ENCODE data around the gene IFI27L2. TPM values are rescaled to one million over a fixed set of nuclear protein-coding genes. Genes with fewer than 3 reads are reported as not detected.

The IFI27L2 gene
- total RNA-seq, 2 experiments from 2014 or later, result 52.6 to 102 TPM

DNA sequence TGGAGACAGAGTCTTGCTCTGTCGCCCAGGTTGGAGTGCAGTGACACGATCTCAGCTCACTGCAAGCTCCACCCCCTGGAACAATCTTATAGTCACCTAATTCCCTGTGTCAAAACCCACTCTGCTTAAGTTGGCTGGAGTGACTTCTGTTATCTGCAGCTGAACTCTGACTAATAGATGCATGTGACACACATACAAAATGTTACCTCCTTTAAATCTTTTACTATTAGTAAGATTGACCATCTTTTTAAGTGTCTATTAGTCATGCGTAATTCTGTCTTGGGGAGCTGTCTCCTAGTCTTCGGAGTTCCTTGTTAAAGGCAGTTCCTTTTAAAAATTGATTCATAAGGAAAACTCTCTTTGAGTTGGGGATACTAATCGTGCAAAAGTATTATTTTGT, 40.9 kb downstream of the IFI27L2 start:
- intact Hi-C loops (cut with micrococcal nuclease; ENCODE audit: unreplicated experiment), result no loop called here
- ChIA-PET POLR2A (interaction anchor here (0.7 kb wide), 2 partner anchors 8 to 54 kb away, joined by 3 to 6 read pairs; no protein-coding TSS in a partner anchor), CTCF (ENCODE audit: unreplicated experiment) (interaction anchor here (0.6 kb wide), 1 partner anchor 968 kb away, joined by 6 read pairs; no protein-coding TSS in a partner anchor)

GRCh38 chr14:94087891-94088290, 41.5 kb downstream of the IFI27L2 start:
- no TSS peak for BruUV-seq (replicated peaks)
- no peaks in the 10 kb centered on the region for H3K79me2 ChIP-seq (ENCODE audit: insufficient read depth, low read depth, low read length)
- H4K20me1 ChIP-seq (ENCODE audit: insufficient read depth, low read length), result no peaks in the 10 kb centered on the region
- no peaks in the 10 kb centered on the region for H3K4me1 ChIP-seq (ENCODE audit: insufficient read depth, low read length, poor library complexity, severe bottlenecking)
- TF ChIP-seq EZH2phosphoT487 (IDR thresholded peaks at IDR 0.05; ENCODE audit: borderline replicate concordance, low read depth, low read length), result no peak
- TF ChIP-seq, protein P1, sequence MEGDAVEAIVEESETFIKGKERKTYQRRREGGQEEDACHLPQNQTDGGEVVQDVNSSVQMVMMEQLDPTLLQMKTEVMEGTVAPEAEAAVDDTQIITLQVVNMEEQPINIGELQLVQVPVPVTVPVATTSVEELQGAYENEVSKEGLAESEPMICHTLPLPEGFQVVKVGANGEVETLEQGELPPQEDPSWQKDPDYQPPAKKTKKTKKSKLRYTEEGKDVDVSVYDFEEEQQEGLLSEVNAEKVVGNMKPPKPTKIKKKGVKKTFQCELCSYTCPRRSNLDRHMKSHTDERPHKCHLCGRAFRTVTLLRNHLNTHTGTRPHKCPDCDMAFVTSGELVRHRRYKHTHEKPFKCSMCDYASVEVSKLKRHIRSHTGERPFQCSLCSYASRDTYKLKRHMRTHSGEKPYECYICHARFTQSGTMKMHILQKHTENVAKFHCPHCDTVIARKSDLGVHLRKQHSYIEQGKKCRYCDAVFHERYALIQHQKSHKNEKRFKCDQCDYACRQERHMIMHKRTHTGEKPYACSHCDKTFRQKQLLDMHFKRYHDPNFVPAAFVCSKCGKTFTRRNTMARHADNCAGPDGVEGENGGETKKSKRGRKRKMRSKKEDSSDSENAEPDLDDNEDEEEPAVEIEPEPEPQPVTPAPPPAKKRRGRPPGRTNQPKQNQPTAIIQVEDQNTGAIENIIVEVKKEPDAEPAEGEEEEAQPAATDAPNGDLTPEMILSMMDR (conservative IDR thresholded peaks at IDR 0.05; ENCODE audit: low read length), result no peak
- no peak overlapping the region for H3K4me2 ChIP-seq (ENCODE audit: low read length)
- CTCF ChIA-PET (ENCODE audit: unreplicated experiment), result no interaction called here
- no peak overlapping the region for H3K4me3 ChIP-seq (ENCODE audit: low read depth, low read length, poor library complexity, severe bottlenecking)
- H3K36me3 ChIP-seq (ENCODE audit: insufficient read depth, low read length), result peaks cover 6% of the 10 kb centered on the region; the same call in 1 of the 2 replicates
- POLR2A ChIA-PET, result interaction anchor here (0.7 kb wide), 3 partner anchors 9 to 54 kb away, joined by 3 to 6 read pairs (median 5); no protein-coding TSS in a partner anchor
- no peak for DNase-seq (ENCODE audit: low spot score)
- no peak overlapping the region for H2AFZ ChIP-seq (ENCODE audit: low read length)
- intact Hi-C loops (cut with micrococcal nuclease; ENCODE audit: unreplicated experiment), result no loop called here
- 0 out of 2 replicates have a peak, but pooled peaks cover 3% of the 10 kb centered on the region for H3K9me3 ChIP-seq (ENCODE audit: low read length)
- no peak overlapping the region for H3K27ac ChIP-seq (ENCODE audit: low read depth, low read length, poor library complexity, severe bottlenecking)
- H3K9me2 ChIP-seq (ENCODE audit: insufficient read depth, low read length), result peaks cover 1% of the 10 kb centered on the region; the same call in 1 of the 2 replicates

More for the DNA sequence above, 40.9 kb downstream of the IFI27L2 start:
- TF ChIP-seq, protein P1 (conservative IDR thresholded peaks at IDR 0.05; ENCODE audit: low read length), result no peak
- no peak for TF ChIP-seq EZH2phosphoT487 (IDR thresholded peaks at IDR 0.05; ENCODE audit: borderline replicate concordance, low read depth, low read length)
- no peaks in the 10 kb centered on the region for H3K79me2 ChIP-seq (ENCODE audit: insufficient read depth, low read depth, low read length)
- H3K9me2 ChIP-seq (ENCODE audit: insufficient read depth, low read length), result no peaks in the 10 kb centered on the region
- no peak overlapping the region for H3K4me2 ChIP-seq (ENCODE audit: low read length)
- H3K27ac ChIP-seq (ENCODE audit: low read depth, low read length, poor library complexity, severe bottlenecking), result no peak overlapping the region
- no peak for DNase-seq (ENCODE audit: low spot score)
- BruUV-seq (replicated peaks), result no TSS peak
- peaks cover 6% of the 10 kb centered on the region; the same call in 1 of the 2 replicates for H3K36me3 ChIP-seq (ENCODE audit: insufficient read depth, low read length)
- no peaks in the 10 kb centered on the region for H4K20me1 ChIP-seq (ENCODE audit: insufficient read depth, low read length)
- 0 out of 2 replicates have a peak, but pooled peaks cover 3% of the 10 kb centered on the region for H3K9me3 ChIP-seq (ENCODE audit: low read length)
- H2AFZ ChIP-seq (ENCODE audit: low read length), result no peak overlapping the region
- H3K4me1 ChIP-seq (ENCODE audit: insufficient read depth, low read length, poor library complexity, severe bottlenecking), result no peaks in the 10 kb centered on the region
- no peak overlapping the region for H3K4me3 ChIP-seq (ENCODE audit: low read depth, low read length, poor library complexity, severe bottlenecking)

- ChIA-PET POLR2A (interaction anchor here (0.5 to 2.2 kb wide), 13 partner anchors 9 to 1979 kb away, joined by 3 to 9 read pairs (median 4); partner anchors contain the start of gene IFI27L2), CTCF (ENCODE audit: unreplicated experiment) (interaction anchor here (1.0 to 1.6 kb wide), 4 partner anchors 12 to 54 kb away, joined by 3 to 6 read pairs (median 3); no protein-coding TSS in a partner anchor)
- H3K79me2 ChIP-seq (ENCODE audit: insufficient read depth, low read depth, low read length), result peaks cover 54% of the 10 kb centered on the region
- H3K9me2 ChIP-seq (ENCODE audit: insufficient read depth, low read length), result peaks cover 5% of the 10 kb centered on the region; the same call in 1 of the 2 replicates
- DNase-seq (ENCODE audit: low spot score), result peak; percentile 25
- H2AFZ ChIP-seq (ENCODE audit: low read length), result peak overlapping the region; percentile 97
- no peaks in the 10 kb centered on the region for H3K9me3 ChIP-seq (ENCODE audit: low read length)
- peak overlapping the region; percentile 98 for H3K4me2 ChIP-seq (ENCODE audit: low read length)
- BruUV-seq (replicated peaks), result no TSS peak
- intact Hi-C loops (cut with micrococcal nuclease; ENCODE audit: unreplicated experiment), result loop anchor here (2.0 to 5.0 kb wide), 2 partner anchors 46 to 55 kb away; partner anchors contain the start of gene IFI27L2
- no peak overlapping the region for H3K27ac ChIP-seq (ENCODE audit: low read depth, low read length, poor library complexity, severe bottlenecking)
- H4K20me1 ChIP-seq (ENCODE audit: insufficient read depth, low read length), result peaks cover 12% of the 10 kb centered on the region; the same call in 1 of the 2 replicates
- peaks cover 36% of the 10 kb centered on the region for H3K36me3 ChIP-seq (ENCODE audit: insufficient read depth, low read length)
- H3K4me3 ChIP-seq (ENCODE audit: low read depth, low read length, poor library complexity, severe bottlenecking), result peak overlapping the region; percentile 91
- TF ChIP-seq, protein P1 (conservative IDR thresholded peaks at IDR 0.05; ENCODE audit: low read length), result no peak
- TF ChIP-seq EZH2phosphoT487 (IDR thresholded peaks at IDR 0.05; ENCODE audit: borderline replicate concordance, low read depth, low read length), result no peak
- H3K4me1 ChIP-seq (ENCODE audit: insufficient read depth, low read length, poor library complexity, severe bottlenecking), result peaks cover 38% of the 10 kb centered on the region
These were observed 48.0 kb downstream of the IFI27L2 start for GRCh38 chr14:94081386-94081820.
